GM12878 (cell line): ENCODE results near the gene TM7SF3. TPM values are rescaled to one million over a fixed set of nuclear protein-coding genes. Genes with fewer than 3 reads are reported as not detected.

Experiments used
- ATAC-seq: fragments of 200-7000 bp; cut with Tn5 transposase; 3 replicates; pipeline ENCODE4 v1.9.1; 2020; ENCODE audit warnings: mild to moderate bottlenecking, moderate library complexity
- BruUV-seq: library from RNA; stranded (reverse); fragments of 400-500 nt; replicated peaks from 2 replicates; lab custom pipeline; 2021; lab: Mats Ljungman, UMichigan
- CTCF ChIA-PET: fragments of 300-600 bp; sonication (Branson Sonifier 250); formaldehyde crosslinking; extraction: SDS; loops from one replicate; lab custom pipeline; 2021; ENCODE audit warnings: inconsistent platforms; lab: Yijun Ruan, JAX
- POLR2A ChIA-PET: fragments of 350-600 bp; formaldehyde crosslinking; extraction: SDS; loops from one replicate; lab custom pipeline; 2021; ENCODE audit warnings: inconsistent platforms; lab: Charles Lee
- RAD21 ChIA-PET: fragments of 300-600 bp; sonication (Branson Sonifier 250); formaldehyde crosslinking; loops from one replicate; lab custom pipeline; 2023; ENCODE audit warnings: antibody characterized with exemption; ENCODE audit not compliant: unreplicated experiment; lab: Charles Lee
- SMC1A ChIA-PET: fragments of 300-600 bp; sonication (Branson Sonifier 250); formaldehyde crosslinking; loops from one replicate; lab custom pipeline; 2023; ENCODE audit not compliant: unreplicated experiment, uncharacterized antibody; lab: Charles Lee
- DNase-seq: peaks from one replicate; pipeline ENCODE4 v3.0.0-alpha.2; 2011; ENCODE audit warnings: low read depth, low spot score
- FAIRE-seq: peaks from 3 replicates; lab custom pipeline; 2011; peaks lifted over from hg19 to GRCh38; lab: Jason Lieb, UNC
- H2AFZ ChIP-seq: 2 replicates; pipeline ENCODE4 v1.6.0; 2011; ENCODE audit warnings: low read depth, low read length, control low read depth; ENCODE audit not compliant: control insufficient read depth
- H3K27ac ChIP-seq: 2 replicates; pipeline ENCODE4 v1.5.1; 2011; ENCODE audit warnings: control low read depth; ENCODE audit not compliant: control insufficient read depth, insufficient read depth
- H3K27me3 ChIP-seq, 2 experiments: replicated peaks in 1 of 2; 2 replicates each; pipeline versions ENCODE4 v1.6.0 to v1.6.1; 2011; ENCODE audit warnings: low read length in 1 of 2; ENCODE audit not compliant: control insufficient read depth in 2 of 2, insufficient read depth in 2 of 2
- H3K36me3 ChIP-seq, 2 experiments: 2 replicates each; pipeline ENCODE4 v1.5.1; 2011; ENCODE audit warnings: low read length in 1 of 2; ENCODE audit not compliant: control insufficient read depth in 2 of 2, insufficient read depth in 2 of 2
- H3K4me1 ChIP-seq: 2 replicates; pipeline ENCODE4 v1.6.1; 2011; ENCODE audit warnings: mild to moderate bottlenecking, low read length, moderate library complexity, mixed read lengths; ENCODE audit not compliant: control insufficient read depth, insufficient read depth
- H3K4me2 ChIP-seq: 2 replicates; pipeline ENCODE4 v1.6.0; 2011; ENCODE audit warnings: control low read depth; ENCODE audit not compliant: control insufficient read depth, insufficient read depth
- H3K4me3 ChIP-seq: fragments of 200-600 bp; sonication (generic); 2 replicates; pipeline ENCODE4 v1.5.1; 2016
- H3K79me2 ChIP-seq: 2 replicates; pipeline ENCODE4 v1.6.0; 2011; ENCODE audit warnings: low read length; ENCODE audit not compliant: control insufficient read depth, insufficient read depth
- H3K9ac ChIP-seq: 2 replicates; pipeline ENCODE4 v1.8.0; 2011; ENCODE audit warnings: low read length, control low read depth, mixed read lengths; ENCODE audit not compliant: control insufficient read depth, insufficient read depth
- H3K9me3 ChIP-seq: replicated peaks from 3 replicates; pipeline ENCODE4 v1.5.1; 2011; ENCODE audit warnings: mild to moderate bottlenecking, low read length; ENCODE audit not compliant: control insufficient read depth, insufficient read depth
- H4K20me1 ChIP-seq: 2 replicates; pipeline ENCODE4 v1.6.0; 2011; ENCODE audit not compliant: control insufficient read depth, insufficient read depth
- MTA2 ChIP-seq: fragments of 450-650 bp; IDR thresholded peaks from 2 replicates; pipeline ENCODE4 v1.6.1; 2016; ENCODE audit warnings: low read depth, mild to moderate bottlenecking, moderate library complexity
- RB1 ChIP-seq: fragments of 450-650 bp; formaldehyde crosslinking; IDR thresholded peaks from 2 replicates; pipeline ENCODE4 v1.6.1; 2017; ENCODE audit warnings: mild to moderate bottlenecking, borderline replicate concordance
- SIX5 ChIP-seq: IDR thresholded peaks from 2 replicates; pipeline ENCODE4 v1.6.1; 2011; ENCODE audit warnings: mild to moderate bottlenecking, low read depth, low read length, moderate library complexity; ENCODE audit not compliant: severe bottlenecking
- SMC3 ChIP-seq: IDR thresholded peaks from 2 replicates; pipeline ENCODE4 v1.6.1; 2011; ENCODE audit warnings: low read length, improper control_type of control experiment, borderline replicate concordance
- SP1 ChIP-seq: IDR thresholded peaks from one replicate; pipeline ENCODE4 v1.6.1; 2011; ENCODE audit warnings: low read depth, low read length
- STAT3 ChIP-seq: IDR thresholded peaks from 2 replicates; pipeline ENCODE4 v1.6.1; 2011; ENCODE audit warnings: low read depth, low read length, improper control_type of control experiment
- WGBS: methylation state at CpG from one replicate; pipeline ENCODE4 v1.1.6; 2016; ENCODE audit warnings: low lambda C conversion rate; ENCODE audit not compliant: insufficient replicate concordance, insufficient coverage; ENCODE audit errors: missing lambda C conversion rate; 5-methylcytosine and 5-hydroxymethylcytosine counted together
- in situ Hi-C: fragments of 300-500 bp; cut with MboI; formaldehyde crosslinking; loops from 9 replicates; pipeline ENCODE4 v1.14.3; 2018; ENCODE audit warnings: mixed read lengths
- intact Hi-C: fragments of 100-400 bp; cut with micrococcal nuclease; formaldehyde crosslinking; loops from one replicate; pipeline ENCODE4 v1.14.2; 2022; ENCODE audit not compliant: unreplicated experiment
- polyA plus RNA-seq, 11 experiments: library from polyadenylated mRNA; depleted of rRNA in 4 of 11; unstranded in 6 of 11; stranded (reverse) in 5 of 11; fragments of >200 nt; fragmentation: Nextera tagmentation in 4 of 11; fragmentation: Illumina TruSeq in 1 of 11; extraction: Ambion mirVana in 4 of 11; extraction: Trizol in 1 of 11; gene quantifications; 1 replicate in 1 of 11; 2 replicates in 10 of 11; pipeline versions ENCODE4 v1.2.1 to v1.2.3, GENCODE V29; 2011 to 2016; ENCODE audit warnings: inconsistent platforms in 2 of 11, missing spikeins in 2 of 11, low read depth in 1 of 11
- total RNA-seq, 4 experiments: library from RNA; depleted of rRNA in 3 of 4; stranded (reverse); fragments of >200 nt in 3 of 4; fragmentation: Illumina TruSeq in 1 of 4; extraction: Trizol in 1 of 4; gene quantifications; 2 replicates each; pipeline versions ENCODE4 v1.2.1 to v1.2.3, GENCODE V29; 2013 to 2021
- TF ChIP-seq, protein P1 (sequence below): IDR thresholded peaks from 2 replicates; pipeline ENCODE4 v1.6.1; 2012; ENCODE audit warnings: low read depth, low read length, improper control_type of control experiment
- TF ChIP-seq, protein P2 (sequence below): fragments of 150-350 bp; IDR thresholded peaks from 2 replicates; pipeline ENCODE4 v1.6.1; 2016; ENCODE audit warnings: low read depth, low read length

TM7SF3 gene
- total and polyA plus RNA-seq, 10 of the 15 experiments (the other 5 are each of a cell fraction or from before 2014, with no cell fraction given): 31.4 to 341 (median 74.8) TPM

DNA sequence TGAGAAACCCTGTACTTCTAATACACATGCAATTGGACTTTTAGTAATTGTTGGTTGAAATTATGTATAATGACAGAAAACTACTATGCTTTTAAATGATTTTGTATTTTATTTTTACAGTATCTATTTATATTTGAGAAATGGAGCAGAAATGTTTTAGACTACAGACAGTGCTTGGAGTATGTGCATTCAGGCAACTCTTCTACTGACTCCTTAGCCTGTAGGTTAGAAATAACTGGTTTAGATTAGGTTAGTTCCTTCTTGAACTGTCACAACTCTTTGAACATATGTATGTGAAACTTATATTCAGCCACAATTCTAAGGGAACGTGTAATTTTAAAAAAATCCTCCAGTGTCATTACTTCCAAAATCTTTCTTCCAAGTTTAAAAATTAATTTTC, 74.2 kb downstream of the TM7SF3 start:
- ChIA-PET SMC1A (interaction anchor here (1.1 to 2.0 kb wide), 2 partner anchors 31 to 73 kb away, joined by 5 to 13 read pairs; no protein-coding TSS in a partner anchor), RAD21 (no interaction called here), CTCF (interaction anchor here (0.6 to 0.7 kb wide), 2 partner anchors 61 to 75 kb away, joined by 3 to 4 read pairs; no protein-coding TSS in a partner anchor), POLR2A (interaction anchor here (1.2 kb wide), 1 partner anchor 71 kb away, joined by 5 read pairs; no protein-coding TSS in a partner anchor)
- DNase-seq (no peak), FAIRE-seq (no peak), ATAC-seq (peak; percentile 34)
- Histone ChIP-seq H3K9ac (peak overlapping the region; percentile 51; the same call in 1 of the 2 replicates), H3K4me1 (peaks cover 8% of the 10 kb centered on the region), H3K27ac (peak overlapping the region; percentile 75; the same call in 1 of the 2 replicates), H2AFZ (no peak overlapping the region), H3K79me2 (peaks cover 100% of the 10 kb centered on the region), H4K20me1 (no peaks in the 10 kb centered on the region), H3K27me3 (no peaks in the 10 kb centered on the region), H3K36me3 (no peaks in the 10 kb centered on the region), H3K4me3 (peak overlapping the region; percentile 99), H3K4me2 (peak overlapping the region; percentile 86), H3K9me3 (peaks cover 1% of the 10 kb centered on the region; the same call in 1 of the 3 replicates)
- in situ Hi-C loops (no loop called here), intact Hi-C loops (loop anchor here (2.0 to 10.0 kb wide), 3 partner anchors 75 to 305 kb away; partner anchors contain the start of genes STK38L and TM7SF3)
- no peak for TF ChIP-seq SIX5
- TF ChIP-seq, protein P1, sequence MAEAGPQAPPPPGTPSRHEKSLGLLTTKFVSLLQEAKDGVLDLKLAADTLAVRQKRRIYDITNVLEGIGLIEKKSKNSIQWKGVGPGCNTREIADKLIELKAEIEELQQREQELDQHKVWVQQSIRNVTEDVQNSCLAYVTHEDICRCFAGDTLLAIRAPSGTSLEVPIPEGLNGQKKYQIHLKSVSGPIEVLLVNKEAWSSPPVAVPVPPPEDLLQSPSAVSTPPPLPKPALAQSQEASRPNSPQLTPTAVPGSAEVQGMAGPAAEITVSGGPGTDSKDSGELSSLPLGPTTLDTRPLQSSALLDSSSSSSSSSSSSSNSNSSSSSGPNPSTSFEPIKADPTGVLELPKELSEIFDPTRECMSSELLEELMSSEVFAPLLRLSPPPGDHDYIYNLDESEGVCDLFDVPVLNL: no peak
- TF ChIP-seq SP1: no peak
- no peak for TF ChIP-seq SMC3
- TF ChIP-seq RB1: no peak
- TF ChIP-seq, protein P2, sequence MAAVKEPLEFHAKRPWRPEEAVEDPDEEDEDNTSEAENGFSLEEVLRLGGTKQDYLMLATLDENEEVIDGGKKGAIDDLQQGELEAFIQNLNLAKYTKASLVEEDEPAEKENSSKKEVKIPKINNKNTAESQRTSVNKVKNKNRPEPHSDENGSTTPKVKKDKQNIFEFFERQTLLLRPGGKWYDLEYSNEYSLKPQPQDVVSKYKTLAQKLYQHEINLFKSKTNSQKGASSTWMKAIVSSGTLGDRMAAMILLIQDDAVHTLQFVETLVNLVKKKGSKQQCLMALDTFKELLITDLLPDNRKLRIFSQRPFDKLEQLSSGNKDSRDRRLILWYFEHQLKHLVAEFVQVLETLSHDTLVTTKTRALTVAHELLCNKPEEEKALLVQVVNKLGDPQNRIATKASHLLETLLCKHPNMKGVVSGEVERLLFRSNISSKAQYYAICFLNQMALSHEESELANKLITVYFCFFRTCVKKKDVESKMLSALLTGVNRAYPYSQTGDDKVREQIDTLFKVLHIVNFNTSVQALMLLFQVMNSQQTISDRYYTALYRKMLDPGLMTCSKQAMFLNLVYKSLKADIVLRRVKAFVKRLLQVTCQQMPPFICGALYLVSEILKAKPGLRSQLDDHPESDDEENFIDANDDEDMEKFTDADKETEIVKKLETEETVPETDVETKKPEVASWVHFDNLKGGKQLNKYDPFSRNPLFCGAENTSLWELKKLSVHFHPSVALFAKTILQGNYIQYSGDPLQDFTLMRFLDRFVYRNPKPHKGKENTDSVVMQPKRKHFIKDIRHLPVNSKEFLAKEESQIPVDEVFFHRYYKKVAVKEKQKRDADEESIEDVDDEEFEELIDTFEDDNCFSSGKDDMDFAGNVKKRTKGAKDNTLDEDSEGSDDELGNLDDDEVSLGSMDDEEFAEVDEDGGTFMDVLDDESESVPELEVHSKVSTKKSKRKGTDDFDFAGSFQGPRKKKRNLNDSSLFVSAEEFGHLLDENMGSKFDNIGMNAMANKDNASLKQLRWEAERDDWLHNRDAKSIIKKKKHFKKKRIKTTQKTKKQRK: no peak
- no peak for TF ChIP-seq STAT3
- no peak for TF ChIP-seq MTA2
- BruUV-seq: no TSS peak
- 0% methylated on average over 1 of the region's 1 CpG for WGBS
